Natural killer cell treated with Interleukin-12 subunit alpha and Interleukin-12 subunit beta and Interleukin-15 and Interleukin-18, amount 100 ng/mL, for 72 hours (primary cell): ENCODE measurements around the gene SRSF5. TPM values are rescaled to one million over a fixed set of nuclear protein-coding genes. Genes with fewer than 3 reads are reported as not detected.
"Not testable (repeated sequence)": the region's sequence is repeated elsewhere in the genome, so short reads cannot be mapped to it uniquely, and the experiment has no call there.

Experiments used
- ATAC-seq, 2 donors: fragments of 150-1000 bp; cut with Tn5 transposase in 1 of 2; sonication (Bioruptor Pico), chemical (Tn5 transposase) in 1 of 2; 2 replicates each; pipeline ENCODE4 v1.10.0; 2021
- DNase-seq: peaks from one replicate; pipeline ENCODE4 v3.0.0; 2022; ENCODE audit warnings: low spot score
- H3K27ac Mint-ChIP-seq, 2 donors: 1 replicate in 1 of 2; 2 replicates in 1 of 2; pipeline ENCODE4 v1.8.0; 2022; ENCODE audit warnings: mixed read lengths in 2 of 2, mild to moderate bottlenecking in 1 of 2, moderate library complexity in 1 of 2
- H3K27me3 Mint-ChIP-seq, 2 donors: 1 replicate in 1 of 2; 2 replicates in 1 of 2; pipeline ENCODE4 v1.8.0; 2022; ENCODE audit warnings: mixed read lengths in 2 of 2
- H3K36me3 Mint-ChIP-seq: one replicate; pipeline ENCODE4 v1.8.0; 2022; ENCODE audit warnings: mixed read lengths
- H3K4me1 Mint-ChIP-seq, 2 donors: 1 replicate in 1 of 2; 2 replicates in 1 of 2; pipeline ENCODE4 v1.8.0; 2022; ENCODE audit warnings: low read depth in 2 of 2, mixed read lengths in 2 of 2, mild to moderate bottlenecking in 1 of 2
- H3K4me3 Mint-ChIP-seq: one replicate; pipeline ENCODE4 v1.8.0; 2022; ENCODE audit warnings: mixed read lengths
- H3K9me3 Mint-ChIP-seq: 2 replicates; pipeline ENCODE4 v1.8.0; 2022; ENCODE audit warnings: mixed read lengths
- total RNA-seq, 2 donors: library from RNA; stranded (reverse); gene quantifications; one replicate each; pipeline ENCODE4 v1.2.3, GENCODE V29; 2022

Gene SRSF5
- total RNA-seq, 2 donors from 2014 or later: 317 to 354 TPM

- H3K9me3 Mint-ChIP-seq: no peaks in the 10 kb centered on the region
- H3K4me3 Mint-ChIP-seq: no peak overlapping the region
- no peaks in the 10 kb centered on the region for H3K4me1 Mint-ChIP-seq
- DNase-seq (no peak), ATAC-seq (no peak)
- H3K36me3 Mint-ChIP-seq: peaks cover 10% of the 10 kb centered on the region
- no peak overlapping the region for H3K27ac Mint-ChIP-seq
- H3K27me3 Mint-ChIP-seq: peaks cover 0 to 5% of the 10 kb centered on the region in 2 donors
Observed at GRCh38 chr14:69804902-69805301, 38.0 kb downstream of the SRSF5 start.

GRCh38 chr14:69807192-69807591 is 40.2 kb downstream of the SRSF5 start:
- no peak overlapping the region for H3K4me3 Mint-ChIP-seq
- H3K9me3 Mint-ChIP-seq: no peaks in the 10 kb centered on the region
- H3K27ac Mint-ChIP-seq: no peak overlapping the region
- no peaks in the 10 kb centered on the region for H3K36me3 Mint-ChIP-seq
- DNase-seq (no peak), ATAC-seq (no peak)
- H3K27me3 Mint-ChIP-seq: peaks cover 0 to 5% of the 10 kb centered on the region in 2 donors
- no peaks in the 10 kb centered on the region for H3K4me1 Mint-ChIP-seq

GRCh38 chr14:69808919-69809808 is 42.2 kb downstream of the SRSF5 start:
- H3K27me3 Mint-ChIP-seq: peaks cover 0 to 5% of the 10 kb centered on the region in 2 donors
- no peaks in the 10 kb centered on the region for H3K4me1 Mint-ChIP-seq
- DNase-seq (no peak), ATAC-seq (no peak)
- H3K9me3 Mint-ChIP-seq: no peaks in the 10 kb centered on the region
- H3K36me3 Mint-ChIP-seq: no peaks in the 10 kb centered on the region
- H3K27ac Mint-ChIP-seq: no peak overlapping the region
- H3K4me3 Mint-ChIP-seq: no peak overlapping the region

GRCh38 chr14:69811227-69811867 is 44.4 kb downstream of the SRSF5 start:
- H3K36me3 Mint-ChIP-seq: no peaks in the 10 kb centered on the region
- DNase-seq (no peak), ATAC-seq (no peak)
- H3K27ac Mint-ChIP-seq: no peak overlapping the region
- H3K9me3 Mint-ChIP-seq: no peaks in the 10 kb centered on the region
- no peaks in the 10 kb centered on the region for H3K4me1 Mint-ChIP-seq
- no peak overlapping the region for H3K4me3 Mint-ChIP-seq
- H3K27me3 Mint-ChIP-seq: no peaks in the 10 kb centered on the region

- Mint-ChIP-seq H3K4me1 (no peaks in the 10 kb centered on the region), H3K4me3 (no peak overlapping the region), H3K27me3 (no peaks in the 10 kb centered on the region), H3K36me3 (no peaks in the 10 kb centered on the region), H3K9me3 (no peaks in the 10 kb centered on the region), H3K27ac (no peak overlapping the region)
- ATAC-seq (no peak), DNase-seq (no peak)
Observed at GRCh38 chr14:69811868-69812252, 44.9 kb downstream of the SRSF5 start.

GRCh38 chr14:69812711-69813110 is 45.8 kb downstream of the SRSF5 start:
- H3K27me3 Mint-ChIP-seq: no peaks in the 10 kb centered on the region
- no peaks in the 10 kb centered on the region for H3K9me3 Mint-ChIP-seq
- no peaks in the 10 kb centered on the region for H3K36me3 Mint-ChIP-seq
- ATAC-seq (no peak), DNase-seq (no peak)
- H3K4me1 Mint-ChIP-seq: no peaks in the 10 kb centered on the region
- H3K27ac Mint-ChIP-seq: no peak overlapping the region
- H3K4me3 Mint-ChIP-seq: no peak overlapping the region

GRCh38 chr14:69813346-69813745 is 46.4 kb downstream of the SRSF5 start:
- H3K27ac Mint-ChIP-seq, H3K9me3 Mint-ChIP-seq, H3K36me3 Mint-ChIP-seq, DNase-seq, H3K27me3 Mint-ChIP-seq, ATAC-seq, H3K4me3 Mint-ChIP-seq, H3K4me1 Mint-ChIP-seq: not testable (repeated sequence)

- Mint-ChIP-seq H3K27me3 (peaks cover 0 to 2% of the 10 kb centered on the region in 2 donors), H3K27ac (no peak overlapping the region), H3K4me3 (no peak overlapping the region), H3K36me3 (no peaks in the 10 kb centered on the region), H3K4me1 (peaks cover 3 to 5% of the 10 kb centered on the region in 2 donors), H3K9me3 (no peaks in the 10 kb centered on the region)
- DNase-seq (no peak), ATAC-seq (no peak)
Observed at GRCh38 chr14:69814397-69814796, 47.5 kb downstream of the SRSF5 start.

- Mint-ChIP-seq H3K27ac (no peak overlapping the region), H3K4me1 (peaks cover 3 to 5% of the 10 kb centered on the region in 2 donors), H3K9me3 (no peaks in the 10 kb centered on the region), H3K27me3 (peaks cover 0 to 5% of the 10 kb centered on the region in 2 donors), H3K36me3 (no peaks in the 10 kb centered on the region), H3K4me3 (no peak overlapping the region)
- DNase-seq: no peak
- ATAC-seq: no peak
Observed at GRCh38 chr14:69815556-69815955, 48.6 kb downstream of the SRSF5 start.

- DNase-seq (no peak), ATAC-seq (no peak)
- H3K36me3 Mint-ChIP-seq: no peaks in the 10 kb centered on the region
- no peak overlapping the region for H3K27ac Mint-ChIP-seq
- no peak overlapping the region for H3K4me3 Mint-ChIP-seq
- peaks cover 0 to 7% of the 10 kb centered on the region in 2 donors for H3K27me3 Mint-ChIP-seq
- H3K9me3 Mint-ChIP-seq: no peaks in the 10 kb centered on the region
- H3K4me1 Mint-ChIP-seq: peaks cover 3 to 5% of the 10 kb centered on the region in 2 donors
Observed at GRCh38 chr14:69816216-69816615, 49.3 kb downstream of the SRSF5 start.

- Mint-ChIP-seq H3K9me3 (no peaks in the 10 kb centered on the region), H3K27me3 (peaks cover 0 to 10% of the 10 kb centered on the region in 2 donors), H3K36me3 (no peaks in the 10 kb centered on the region), H3K4me1 (peaks cover 3 to 5% of the 10 kb centered on the region in 2 donors), H3K27ac (no peak overlapping the region), H3K4me3 (no peak overlapping the region)
- ATAC-seq (peak; percentile 74 to 82), DNase-seq (no peak)
Observed at GRCh38 chr14:69818758-69819191, 51.8 kb downstream of the SRSF5 start.

GRCh38 chr14:69819607-69820006 is 52.7 kb downstream of the SRSF5 start:
- Mint-ChIP-seq H3K27me3 (peaks cover 0 to 10% of the 10 kb centered on the region in 2 donors), H3K27ac (no peak overlapping the region), H3K9me3 (no peaks in the 10 kb centered on the region), H3K4me1 (peaks cover 3 to 5% of the 10 kb centered on the region in 2 donors), H3K36me3 (no peaks in the 10 kb centered on the region), H3K4me3 (no peak overlapping the region)
- no peak for ATAC-seq
- DNase-seq: no peak

GRCh38 chr14:69820991-69821390 is 54.0 kb downstream of the SRSF5 start:
- ATAC-seq: no peak
- Mint-ChIP-seq H3K36me3 (no peaks in the 10 kb centered on the region), H3K4me3 (no peak overlapping the region), H3K27me3 (peaks cover 0 to 10% of the 10 kb centered on the region in 2 donors), H3K27ac (no peak overlapping the region), H3K9me3 (no peaks in the 10 kb centered on the region), H3K4me1 (peaks cover 3 to 5% of the 10 kb centered on the region in 2 donors)
- DNase-seq: no peak
